DOHH2 (cell line): Measurements from ENCODE around the gene PROS1.

Source experiments
- H3F3A ChIP-seq: fragments of 200-600 bp; sonication (generic), shearing (Covaris generic); 2 replicates; pipeline ENCODE4 v1.6.0; 2016; ENCODE audit warnings: antibody characterized with exemption, mild to moderate bottlenecking; ENCODE audit not compliant: control insufficient read depth, insufficient read depth
- H3K27ac ChIP-seq: fragments of 200-600 bp; sonication (generic); 2 replicates; pipeline ENCODE4 v1.5.1; 2014; ENCODE audit warnings: low read depth, mild to moderate bottlenecking, low read length, moderate library complexity
- H3K27me3 ChIP-seq: fragments of 200-600 bp; sonication (generic); 2 replicates; pipeline ENCODE4 v1.6.1; 2014; ENCODE audit warnings: mild to moderate bottlenecking, low read length, mixed read lengths; ENCODE audit not compliant: control insufficient read depth
- H3K36me3 ChIP-seq: fragments of 200-600 bp; sonication (generic); 2 replicates; pipeline ENCODE4 v1.6.1; 2014; ENCODE audit warnings: mild to moderate bottlenecking, low read length, moderate library complexity, mixed read lengths; ENCODE audit not compliant: control insufficient read depth
- H3K4me1 ChIP-seq: fragments of 200-600 bp; sonication (generic); 2 replicates; pipeline ENCODE4 v1.6.1; 2014; ENCODE audit warnings: mild to moderate bottlenecking, low read length, mixed read lengths; ENCODE audit not compliant: control insufficient read depth
- H3K4me2 ChIP-seq: fragments of 200-600 bp; sonication (generic); 2 replicates; pipeline ENCODE4 v1.6.0; 2014; ENCODE audit warnings: mild to moderate bottlenecking, low read length, moderate library complexity
- H3K4me3 ChIP-seq: fragments of 200-600 bp; sonication (generic); 2 replicates; pipeline ENCODE4 v1.5.1; 2014; ENCODE audit warnings: mild to moderate bottlenecking, low read length, mixed read lengths
- H3K79me2 ChIP-seq: fragments of 200-600 bp; sonication (generic); 2 replicates; pipeline ENCODE4 v1.6.1; 2014; ENCODE audit warnings: mild to moderate bottlenecking, low read length, mixed read lengths; ENCODE audit not compliant: control insufficient read depth
- H3K9me2 ChIP-seq: fragments of 200-600 bp; sonication (generic); replicated peaks from 2 replicates; pipeline ENCODE4 v1.6.1; 2014; ENCODE audit warnings: mild to moderate bottlenecking, low read length, mixed read lengths; ENCODE audit not compliant: control insufficient read depth
- H3K9me3 ChIP-seq: fragments of 200-600 bp; sonication (generic); 2 replicates; pipeline ENCODE4 v1.6.1; 2014; ENCODE audit warnings: antibody characterized with exemption, low read length, mixed read lengths; ENCODE audit not compliant: control insufficient read depth, insufficient read depth
- H4K20me1 ChIP-seq: fragments of 200-600 bp; sonication (generic); 2 replicates; pipeline ENCODE4 v1.6.0; 2014; ENCODE audit warnings: low read depth, mild to moderate bottlenecking, antibody characterized with exemption, low read length, moderate library complexity; ENCODE audit not compliant: control insufficient read depth, insufficient read depth
- CTCF ChIP-seq: fragments of 200-600 bp; sonication (generic); IDR thresholded peaks from one replicate; pipeline ENCODE4 v1.5.1; 2014; ENCODE audit warnings: antibody characterized with exemption, mild to moderate bottlenecking, low read depth, low read length; ENCODE audit not compliant: poor library complexity, severe bottlenecking
- EZH2phosphoT487 ChIP-seq: fragments of 200-600 bp; sonication (generic); IDR thresholded peaks from 2 replicates; pipeline ENCODE4 v1.6.1; 2017; ENCODE audit warnings: borderline replicate concordance, mild to moderate bottlenecking, antibody characterized with exemption, low read length, moderate library complexity, mixed read lengths

The PROS1 gene

GRCh38 chr3:94001191-94001590 is 27.5 kb upstream of the PROS1 start:
- Histone ChIP-seq H3K4me2 (no peak overlapping the region), H3K79me2 (no peaks in the 10 kb centered on the region), H4K20me1 (no peaks in the 10 kb centered on the region), H3K4me1 (0 out of 2 replicates have a peak, but pooled peaks cover 4% of the 10 kb centered on the region), H3K27me3 (no peaks in the 10 kb centered on the region), H3F3A (no peaks in the 10 kb centered on the region), H3K9me3 (no peaks in the 10 kb centered on the region), H3K27ac (no peak overlapping the region), H3K9me2 (no peaks in the 10 kb centered on the region), H3K36me3 (no peaks in the 10 kb centered on the region; the same call in 1 of the 2 replicates), H3K4me3 (no peak overlapping the region)
- no peak for TF ChIP-seq EZH2phosphoT487
- no peak for TF ChIP-seq CTCF

- no peaks in the 10 kb centered on the region for H3K9me2 ChIP-seq
- no peaks in the 10 kb centered on the region for H3F3A ChIP-seq
Observed at GRCh38 chr3:93994056-93994455, 20.4 kb upstream of the PROS1 start.

GRCh38 chr3:93992207-93992606 is 18.5 kb upstream of the PROS1 start:
- Histone ChIP-seq H3K4me2 (no peak overlapping the region), H3K4me3 (no peak overlapping the region), H3K4me1 (no peaks in the 10 kb centered on the region), H3K9me3 (no peaks in the 10 kb centered on the region), H3K27me3 (no peaks in the 10 kb centered on the region), H3F3A (no peaks in the 10 kb centered on the region), H4K20me1 (no peaks in the 10 kb centered on the region), H3K36me3 (no peaks in the 10 kb centered on the region), H3K79me2 (peaks cover 10% of the 10 kb centered on the region), H3K9me2 (no peaks in the 10 kb centered on the region), H3K27ac (no peak overlapping the region)
- TF ChIP-seq EZH2phosphoT487 (no peak), CTCF (no peak)

More at GRCh38 chr3:93994056-93994455, 20.4 kb upstream of the PROS1 start:
- no peaks in the 10 kb centered on the region for H3K9me3 ChIP-seq
- H3K4me3 ChIP-seq: no peak overlapping the region
- no peak for TF ChIP-seq EZH2phosphoT487
- H3K4me2 ChIP-seq: no peak overlapping the region
- no peaks in the 10 kb centered on the region for H3K36me3 ChIP-seq
- H4K20me1 ChIP-seq: no peaks in the 10 kb centered on the region
- no peaks in the 10 kb centered on the region for H3K4me1 ChIP-seq
- H3K27ac ChIP-seq: no peak overlapping the region
- H3K79me2 ChIP-seq: peaks cover 10% of the 10 kb centered on the region
- H3K27me3 ChIP-seq: no peaks in the 10 kb centered on the region

- Histone ChIP-seq H3K4me3 (no peak overlapping the region), H3F3A (no peaks in the 10 kb centered on the region), H3K36me3 (no peaks in the 10 kb centered on the region), H3K79me2 (peaks cover 10% of the 10 kb centered on the region), H3K4me1 (no peaks in the 10 kb centered on the region), H4K20me1 (no peaks in the 10 kb centered on the region), H3K4me2 (no peak overlapping the region), H3K9me2 (no peaks in the 10 kb centered on the region), H3K9me3 (no peaks in the 10 kb centered on the region), H3K27ac (no peak overlapping the region), H3K27me3 (no peaks in the 10 kb centered on the region)
- TF ChIP-seq CTCF: no peak
- no peak for TF ChIP-seq EZH2phosphoT487
Observed at GRCh38 chr3:93991631-93992030, 17.9 kb upstream of the PROS1 start.
